Islet of Langerhans (tissue), 1 donor: ENCODE results near the gene C12orf75.
A peak's percentile ranks its signal among the peaks of the same experiment; 100 is the strongest.
"Not testable (repeated sequence)": the region's sequence is repeated elsewhere in the genome, so short reads cannot be mapped to it uniquely, and the experiment has no call there.

Experiments
- FAIRE-seq: peaks from one replicate; lab custom pipeline; 2011; peaks lifted over from hg19 to GRCh38; lab: Jason Lieb, UNC

The C12orf75 gene

GRCh38 chr12:105310476-105311085, 19.9 kb upstream of the C12orf75 start:
- FAIRE-seq = not testable (repeated sequence)

- FAIRE-seq = not testable (repeated sequence)
Measured at GRCh38 chr12:105311936-105312335, 18.6 kb upstream of the C12orf75 start.

- FAIRE-seq = not testable (repeated sequence)
Measured at GRCh38 chr12:105313755-105314154, 16.7 kb upstream of the C12orf75 start.

- FAIRE-seq = no peak
Measured at GRCh38 chr12:105315130-105315529, 15.4 kb upstream of the C12orf75 start.

GRCh38 chr12:105315726-105316125, 14.8 kb upstream of the C12orf75 start:
- no peak for FAIRE-seq

GRCh38 chr12:105316931-105317852, 13.3 kb upstream of the C12orf75 start:
- no peak for FAIRE-seq

- peak; percentile 98 for FAIRE-seq
Measured at GRCh38 chr12:105317942-105318621, 12.4 kb upstream of the C12orf75 start.

GRCh38 chr12:105318651-105319483, 11.6 kb upstream of the C12orf75 start:
- no peak for FAIRE-seq

- no peak for FAIRE-seq
Measured at GRCh38 chr12:105319691-105320209, 10.7 kb upstream of the C12orf75 start.

GRCh38 chr12:105321125-105321524, 9.4 kb upstream of the C12orf75 start:
- no peak for FAIRE-seq

- no peak for FAIRE-seq
Measured at GRCh38 chr12:105322070-105322469, 8.4 kb upstream of the C12orf75 start.

- no peak for FAIRE-seq
Measured at GRCh38 chr12:105324704-105325103, 5.8 kb upstream of the C12orf75 start.

- FAIRE-seq = no peak
Measured at GRCh38 chr12:105325117-105325516, 5.4 kb upstream of the C12orf75 start.

GRCh38 chr12:105329926-105330282, 587 bp upstream of the C12orf75 start:
- no peak for FAIRE-seq

- no peak for FAIRE-seq
Measured at GRCh38 chr12:105330931-105331804, 677 bp downstream of the C12orf75 start.

- FAIRE-seq = no peak
Measured at GRCh38 chr12:105331805-105332251, 1.3 kb downstream of the C12orf75 start.

- FAIRE-seq = not testable (repeated sequence)
Measured at GRCh38 chr12:105332286-105332685, 1.8 kb downstream of the C12orf75 start.

GRCh38 chr12:105332925-105333324, 2.4 kb downstream of the C12orf75 start:
- no peak for FAIRE-seq

GRCh38 chr12:105334001-105334400, 3.5 kb downstream of the C12orf75 start:
- no peak for FAIRE-seq

GRCh38 chr12:105334582-105334981, 4.1 kb downstream of the C12orf75 start:
- FAIRE-seq = no peak

GRCh38 chr12:105335856-105336255, 5.4 kb downstream of the C12orf75 start:
- FAIRE-seq = no peak
